Rectal smooth muscle tissue (tissue), 1 donor: Measurements from ENCODE around the gene CHMP3.
"Not testable (repeated sequence)": the region's sequence is repeated elsewhere in the genome, so short reads cannot be mapped to it uniquely, and the experiment has no call there.

Source experiments
- H3K27ac ChIP-seq: one replicate; pipeline ENCODE4 v1.7.0; 2013; ENCODE audit warnings: low read depth, low read length, inconsistent platforms
- H3K27me3 ChIP-seq: one replicate; pipeline ENCODE4 v1.7.0; 2013; ENCODE audit warnings: low read length; ENCODE audit not compliant: control insufficient read depth, insufficient read depth
- H3K36me3 ChIP-seq: one replicate; pipeline ENCODE4 v1.7.0; 2013; ENCODE audit warnings: low read length; ENCODE audit not compliant: control insufficient read depth, insufficient read depth
- H3K4me1 ChIP-seq: one replicate; pipeline ENCODE4 v1.7.0; 2013; ENCODE audit warnings: low read length; ENCODE audit not compliant: control insufficient read depth, insufficient read depth
- H3K4me3 ChIP-seq: one replicate; pipeline ENCODE4 v1.7.0; 2013; ENCODE audit warnings: low read length
- H3K9ac ChIP-seq: one replicate; pipeline ENCODE4 v1.7.0; 2013; ENCODE audit warnings: low read length

CHMP3 gene

DNA sequence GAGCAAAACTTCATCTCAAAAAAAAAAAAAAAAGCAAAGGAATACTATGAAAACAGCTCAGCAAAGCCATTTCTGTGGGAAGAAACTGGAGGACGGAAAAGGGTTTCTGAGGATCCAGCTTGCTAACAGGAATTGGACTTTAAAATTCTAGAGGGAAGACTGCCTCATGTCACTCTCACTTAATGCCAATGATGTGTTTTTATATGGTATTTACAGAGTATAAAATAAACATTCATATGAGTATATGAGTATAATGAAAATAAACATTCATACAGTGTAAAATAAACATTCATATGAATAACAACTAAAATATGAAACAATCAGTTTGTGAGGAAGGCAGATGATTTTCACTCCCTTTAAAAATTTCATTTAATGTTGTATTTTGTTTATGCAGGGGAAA lies 43.9 kb downstream of the CHMP3 start:
- H3K4me1 ChIP-seq = no peaks in the 10 kb centered on the region
- peaks cover 3% of the 10 kb centered on the region for H3K36me3 ChIP-seq
- no peaks in the 10 kb centered on the region for H3K27me3 ChIP-seq
- no peak overlapping the region for H3K27ac ChIP-seq
- no peak overlapping the region for H3K9ac ChIP-seq
- no peak overlapping the region for H3K4me3 ChIP-seq

DNA sequence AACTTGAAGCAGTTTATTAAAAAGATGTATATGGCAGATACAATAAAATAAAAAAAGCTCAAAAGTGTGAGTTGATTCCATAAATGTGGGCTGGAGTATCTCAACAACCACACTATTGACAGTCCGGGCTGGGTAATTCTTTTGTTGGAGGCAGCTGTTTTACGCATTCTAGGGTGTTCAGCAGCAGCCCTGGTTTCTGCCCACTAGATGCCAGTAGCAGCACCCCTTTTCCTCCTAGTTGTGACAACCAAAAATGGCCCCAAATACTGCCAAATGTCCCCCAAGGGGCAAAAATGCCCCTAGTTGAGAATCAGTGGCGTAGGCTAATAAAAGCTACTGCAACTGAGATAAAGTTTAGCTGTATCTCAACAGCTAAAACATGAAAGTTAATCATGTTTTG lies 44.8 kb downstream of the CHMP3 start:
- Histone ChIP-seq H3K9ac (no peak overlapping the region), H3K27me3 (no peaks in the 10 kb centered on the region), H3K4me1 (no peaks in the 10 kb centered on the region), H3K27ac (no peak overlapping the region), H3K4me3 (no peak overlapping the region), H3K36me3 (peaks cover 3% of the 10 kb centered on the region)

DNA sequence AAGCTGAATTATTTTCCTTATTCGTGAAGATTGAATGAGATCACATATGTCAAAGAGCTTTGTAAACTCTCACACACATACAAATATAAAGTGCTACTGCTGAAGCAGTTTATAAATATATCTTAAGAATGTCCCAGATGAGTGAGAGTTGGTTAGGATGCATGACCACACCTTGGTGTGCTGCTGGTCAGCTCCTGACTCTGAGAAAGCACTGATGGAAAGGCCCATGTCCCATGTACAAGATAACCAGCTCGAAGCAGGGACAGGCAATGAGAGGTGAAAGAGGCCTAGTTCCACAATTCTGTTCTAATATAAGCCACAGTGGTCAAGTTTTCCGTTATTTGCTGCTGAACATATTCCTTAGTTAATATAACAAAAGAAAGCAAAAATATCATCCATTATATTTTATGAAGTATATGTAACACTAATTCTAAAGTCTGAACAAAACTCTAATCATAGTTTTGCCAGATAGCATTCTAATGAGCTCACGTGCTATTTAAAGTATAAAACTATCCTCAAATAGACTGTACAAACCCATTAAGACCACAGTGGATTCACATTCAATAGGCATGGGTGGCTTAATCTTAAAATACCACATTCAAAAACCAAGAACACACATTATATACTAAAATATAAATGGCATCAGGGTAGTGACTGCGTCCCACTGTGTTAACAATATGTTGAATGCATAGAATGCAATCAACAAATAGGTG lies 49.1 kb downstream of the CHMP3 start:
- Histone ChIP-seq H3K27me3 (no peaks in the 10 kb centered on the region), H3K9ac (no peak overlapping the region), H3K36me3 (no peaks in the 10 kb centered on the region), H3K4me3 (no peak overlapping the region), H3K4me1 (no peaks in the 10 kb centered on the region), H3K27ac (no peak overlapping the region)

DNA sequence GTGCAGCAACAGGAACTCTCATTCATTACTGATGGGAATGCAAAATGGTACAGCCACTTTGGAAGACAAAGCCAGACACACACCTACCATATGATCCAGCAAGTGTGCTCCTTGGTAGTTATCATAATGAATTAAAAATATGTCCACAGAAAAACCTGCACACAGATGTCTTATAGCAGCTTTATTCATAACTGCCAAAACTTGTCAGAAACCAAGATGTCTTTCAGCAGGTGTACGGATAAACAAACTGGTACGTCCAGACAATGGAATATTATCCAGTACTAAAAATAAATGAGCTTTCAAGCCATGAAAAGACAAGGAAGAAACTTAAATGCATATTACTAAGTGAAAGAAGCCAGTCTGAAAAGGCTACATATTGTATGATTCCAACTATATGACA lies 50.4 kb downstream of the CHMP3 start:
- H3K9ac ChIP-seq = no peak overlapping the region
- H3K4me3 ChIP-seq = no peak overlapping the region
- H3K27ac ChIP-seq = no peak overlapping the region
- peaks cover 8% of the 10 kb centered on the region for H3K36me3 ChIP-seq
- no peaks in the 10 kb centered on the region for H3K4me1 ChIP-seq
- no peaks in the 10 kb centered on the region for H3K27me3 ChIP-seq

DNA sequence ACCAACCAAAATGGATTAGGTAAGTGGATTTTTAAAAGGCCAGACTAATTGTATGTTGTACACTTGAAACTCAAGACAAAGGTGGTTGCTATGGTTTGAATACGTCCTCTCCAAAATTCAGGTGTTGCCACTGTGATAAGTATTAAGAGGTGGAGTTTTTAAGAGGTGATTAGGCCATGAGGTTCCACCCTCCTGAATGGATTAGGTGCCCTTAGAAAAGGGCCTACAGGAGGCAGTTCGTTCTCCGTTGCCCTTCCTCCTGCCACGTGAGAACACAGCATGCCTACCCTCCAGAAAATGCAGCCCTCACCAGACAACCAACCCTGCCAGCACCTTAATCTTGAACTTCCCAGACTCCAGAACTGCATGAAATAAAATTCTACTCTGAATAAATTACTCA lies 51.2 kb downstream of the CHMP3 start:
- no peak overlapping the region for H3K9ac ChIP-seq
- no peaks in the 10 kb centered on the region for H3K4me1 ChIP-seq
- peaks cover 12% of the 10 kb centered on the region for H3K36me3 ChIP-seq
- H3K27me3 ChIP-seq = no peaks in the 10 kb centered on the region
- H3K4me3 ChIP-seq = no peak overlapping the region
- H3K27ac ChIP-seq = no peak overlapping the region

DNA sequence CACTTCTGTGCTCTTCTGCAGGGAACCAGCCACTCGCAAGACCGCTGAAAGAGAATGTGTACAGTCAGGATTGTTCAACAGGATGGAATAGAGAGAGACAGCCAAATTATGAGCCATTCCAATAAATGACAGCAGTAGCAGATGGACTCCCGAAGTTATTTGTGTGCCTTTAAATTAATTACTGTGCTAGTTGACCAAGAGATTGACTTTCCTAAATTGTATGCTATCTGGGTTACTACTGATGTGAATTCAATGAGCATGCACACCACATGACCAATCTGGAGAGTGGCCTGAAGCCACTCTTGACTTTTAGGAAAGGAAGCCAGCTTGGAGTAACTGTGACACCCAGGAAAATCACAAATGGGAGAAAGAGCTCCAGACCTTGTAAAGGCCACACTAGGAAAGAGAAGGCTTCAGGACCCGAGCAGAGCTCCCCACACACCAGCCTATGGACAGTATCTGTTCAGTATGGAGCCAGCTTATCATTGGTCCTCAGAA lies 52.8 kb downstream of the CHMP3 start:
- Histone ChIP-seq H3K4me1 (no peaks in the 10 kb centered on the region), H3K4me3 (no peak overlapping the region), H3K36me3 (peaks cover 12% of the 10 kb centered on the region), H3K27me3 (no peaks in the 10 kb centered on the region), H3K9ac (no peak overlapping the region), H3K27ac (no peak overlapping the region)

DNA sequence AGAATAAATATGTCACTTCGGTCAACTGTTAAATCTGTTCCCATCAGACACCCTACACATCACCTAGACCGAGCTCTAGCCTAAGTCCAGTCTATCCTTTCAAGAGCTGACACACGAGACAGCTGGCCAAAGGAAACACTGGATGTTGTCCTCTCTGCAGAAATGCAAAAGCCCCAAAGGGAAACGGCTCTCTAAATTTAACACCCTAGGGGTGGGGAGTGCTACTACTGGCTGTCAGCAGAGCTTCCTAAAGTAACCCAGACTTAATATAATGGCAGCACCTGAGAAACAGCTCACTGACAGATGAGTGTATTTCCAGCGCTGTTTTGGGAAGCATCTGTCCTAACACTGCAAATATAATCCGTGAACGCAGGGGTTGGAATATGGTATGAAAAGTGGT lies 55.6 kb downstream of the CHMP3 start:
- Histone ChIP-seq H3K27me3 (no peaks in the 10 kb centered on the region), H3K9ac (no peak overlapping the region), H3K4me1 (no peaks in the 10 kb centered on the region), H3K4me3 (no peak overlapping the region), H3K27ac (no peak overlapping the region), H3K36me3 (peaks cover 17% of the 10 kb centered on the region)

DNA sequence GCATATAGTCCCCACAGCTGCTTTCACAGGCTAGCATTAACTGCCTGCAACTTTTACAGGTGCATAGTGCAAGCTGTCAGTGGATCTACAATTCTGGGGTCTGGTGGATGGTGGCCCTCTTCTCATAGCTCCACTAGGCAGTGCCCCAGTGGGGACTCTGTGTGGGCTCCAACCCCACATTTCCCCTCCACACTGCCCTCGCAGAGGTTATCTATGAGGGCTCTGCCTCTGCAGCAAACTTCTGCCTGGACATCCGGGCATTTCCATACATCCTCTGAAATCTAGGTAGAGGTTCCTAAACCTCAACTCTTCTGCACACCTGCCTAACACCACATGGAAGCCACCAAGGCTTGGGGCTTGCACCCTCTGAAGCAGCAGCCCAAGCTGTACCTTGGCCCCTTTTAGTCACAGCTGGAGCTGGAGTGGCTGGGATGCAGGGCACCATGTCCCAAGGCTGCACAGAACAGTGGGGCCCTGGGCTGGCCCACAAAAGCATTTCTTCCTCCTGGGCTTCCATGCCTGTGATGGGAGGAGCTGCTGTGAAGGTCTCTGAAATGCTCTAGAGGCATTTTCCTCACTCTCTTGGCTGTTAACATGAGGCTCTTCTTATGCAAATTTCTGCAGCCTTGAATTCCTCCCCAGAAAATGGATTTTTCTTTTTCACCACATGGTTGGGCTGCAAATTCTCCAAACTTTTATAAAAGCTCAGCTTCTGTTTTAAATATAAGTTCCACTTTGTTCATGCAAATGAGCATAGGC lies 62.7 kb downstream of the CHMP3 start:
- Histone ChIP-seq H3K27me3 (no peaks in the 10 kb centered on the region), H3K36me3 (peaks cover 35% of the 10 kb centered on the region), H3K9ac (no peak overlapping the region), H3K4me3 (no peak overlapping the region), H3K27ac (no peak overlapping the region), H3K4me1 (no peaks in the 10 kb centered on the region)

DNA sequence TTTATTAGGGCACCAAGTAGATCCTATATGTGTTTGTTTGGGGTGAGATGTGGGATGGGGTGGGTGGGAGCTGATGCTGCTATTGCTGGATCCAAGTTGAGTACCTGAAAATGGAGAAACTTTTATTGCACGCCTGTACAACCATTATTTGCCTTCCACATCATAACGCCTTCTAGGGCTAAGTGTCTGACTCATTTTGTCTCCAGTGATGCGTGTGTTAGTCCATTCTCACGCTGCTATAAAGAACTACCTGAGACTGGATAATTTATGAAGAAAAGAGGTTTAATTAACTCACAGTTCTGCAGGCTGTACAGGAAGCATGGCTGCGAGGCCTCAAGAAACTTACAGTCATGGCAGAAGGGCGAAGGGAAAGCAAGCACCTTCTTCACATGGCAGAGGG lies 63.9 kb downstream of the CHMP3 start:
- H3K9ac ChIP-seq = no peak overlapping the region
- H3K27ac ChIP-seq = no peak overlapping the region
- H3K4me1 ChIP-seq = no peaks in the 10 kb centered on the region
- H3K4me3 ChIP-seq = no peak overlapping the region
- peaks cover 31% of the 10 kb centered on the region for H3K36me3 ChIP-seq
- H3K27me3 ChIP-seq = no peaks in the 10 kb centered on the region

DNA sequence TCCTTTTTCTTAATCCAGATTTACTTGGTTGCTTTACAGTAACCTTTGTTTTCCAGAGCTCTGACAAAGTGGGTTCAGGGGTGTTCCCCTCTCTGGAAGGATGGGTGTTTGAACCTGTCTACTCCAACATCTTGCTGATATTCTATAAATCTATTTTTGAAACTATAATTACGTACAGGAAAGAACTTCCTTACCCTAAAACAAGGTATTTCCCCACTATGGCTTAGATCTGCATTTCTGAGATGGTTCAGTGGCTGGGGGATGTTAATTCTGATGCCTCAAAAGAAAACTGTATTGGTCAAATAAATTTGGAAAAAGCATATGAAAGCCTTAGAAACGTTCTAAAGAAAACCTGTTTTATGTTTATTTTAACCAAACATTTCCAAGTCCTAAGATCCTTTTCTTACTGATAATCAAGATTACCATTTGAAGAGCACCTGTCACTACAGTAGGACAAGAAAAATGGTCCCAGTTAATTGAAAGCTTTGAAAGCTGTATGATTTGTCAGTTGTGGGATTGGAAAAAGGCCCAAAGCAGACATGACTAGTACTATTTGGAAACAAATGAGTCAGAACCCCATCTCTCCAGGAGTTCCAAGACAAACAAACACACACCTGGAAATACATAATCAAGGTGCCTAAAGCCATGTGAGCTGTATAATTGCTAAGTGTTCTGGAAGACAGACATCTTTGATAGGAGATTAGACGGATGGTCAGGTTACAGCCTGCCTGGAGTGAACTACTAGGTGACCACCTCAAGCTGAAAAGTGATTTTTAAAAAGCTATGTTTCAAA lies 64.6 kb downstream of the CHMP3 start:
- Histone ChIP-seq H3K36me3 (peaks cover 31% of the 10 kb centered on the region), H3K4me1 (no peaks in the 10 kb centered on the region), H3K27ac (no peak overlapping the region), H3K27me3 (no peaks in the 10 kb centered on the region), H3K4me3 (no peak overlapping the region), H3K9ac (no peak overlapping the region)

DNA sequence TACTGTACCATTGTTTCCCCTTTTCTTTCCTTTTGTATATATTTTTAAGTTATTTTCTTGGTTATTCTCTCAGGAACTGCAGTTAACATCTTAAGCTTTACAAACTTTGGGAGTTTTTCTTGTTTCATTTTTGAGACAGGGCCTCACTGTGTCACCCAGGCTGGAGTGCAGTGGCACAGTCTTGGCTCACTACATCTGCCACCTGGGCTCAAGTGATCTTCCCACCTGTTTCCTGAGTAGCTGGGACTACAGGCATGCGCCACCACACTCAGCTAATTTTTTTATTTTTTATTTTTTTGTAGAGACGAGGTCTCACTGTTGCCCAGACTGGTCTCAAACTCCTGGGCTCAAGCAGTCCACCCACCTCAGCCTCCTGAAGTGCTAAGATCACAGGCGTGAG lies 66.9 kb downstream of the CHMP3 start:
- H3K27ac ChIP-seq, H3K27me3 ChIP-seq, H3K9ac ChIP-seq, H3K4me1 ChIP-seq, H3K4me3 ChIP-seq: not testable (repeated sequence)
- peaks cover 38% of the 10 kb centered on the region for H3K36me3 ChIP-seq

DNA sequence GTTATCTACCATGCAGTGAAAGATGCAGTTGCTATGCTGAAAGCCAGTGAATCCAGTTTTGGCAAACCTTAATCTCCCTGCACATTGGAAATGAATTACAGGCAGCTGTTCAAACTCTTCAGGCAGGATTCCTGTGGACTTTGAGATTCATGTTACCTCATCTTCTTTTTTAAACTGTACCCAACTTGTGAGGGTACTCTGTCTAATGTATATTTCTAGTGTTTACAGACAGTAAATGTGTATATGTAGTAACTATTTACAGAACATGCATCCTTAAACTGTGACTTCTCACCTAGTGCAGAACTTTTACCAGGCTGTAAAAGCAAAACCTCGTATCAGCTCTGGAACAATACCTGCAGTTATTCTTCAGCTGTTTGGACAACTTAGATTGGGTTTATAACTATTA lies 71.2 kb downstream of the CHMP3 start:
- H3K27me3 ChIP-seq = no peaks in the 10 kb centered on the region
- no peak overlapping the region for H3K4me3 ChIP-seq
- H3K36me3 ChIP-seq = peaks cover 36% of the 10 kb centered on the region
- no peak overlapping the region for H3K27ac ChIP-seq
- H3K9ac ChIP-seq = no peak overlapping the region
- peaks cover 9% of the 10 kb centered on the region for H3K4me1 ChIP-seq
